ACC112 (cell line): Measurements from ENCODE around the gene PTEN.

Experiments
- H2AFZ ChIP-seq: fragments of 200-600 bp; sonication (generic); one replicate; pipeline ENCODE4 v1.6.0; 2017; ENCODE audit warnings: antibody characterized with exemption, low read length; ENCODE audit not compliant: unreplicated experiment
- H3K27ac ChIP-seq: fragments of 200-600 bp; sonication (generic); 2 replicates; pipeline ENCODE4 v1.5.1; 2014; ENCODE audit warnings: low read depth, mild to moderate bottlenecking, antibody characterized with exemption, low read length, moderate library complexity
- H3K27me3 ChIP-seq: fragments of 200-600 bp; sonication (generic); 2 replicates; pipeline ENCODE4 v1.6.1; 2014; ENCODE audit warnings: mild to moderate bottlenecking, antibody characterized with exemption, low read length, moderate library complexity, mixed read lengths; ENCODE audit not compliant: insufficient read depth
- H3K36me3 ChIP-seq: fragments of 200-600 bp; sonication (generic); 2 replicates; pipeline ENCODE4 v1.6.1; 2016; ENCODE audit warnings: mild to moderate bottlenecking, antibody characterized with exemption, low read length, moderate library complexity, mixed read lengths; ENCODE audit not compliant: insufficient read depth
- H3K4me1 ChIP-seq: fragments of 200-600 bp; sonication (generic); one replicate; pipeline ENCODE4 v1.6.1; 2016; ENCODE audit warnings: low read length, mixed read lengths; ENCODE audit not compliant: insufficient read depth, unreplicated experiment, control insufficient read depth
- H3K4me3 ChIP-seq: fragments of 200-600 bp; sonication (generic); 2 replicates; pipeline ENCODE4 v1.5.1; 2014; ENCODE audit warnings: mild to moderate bottlenecking, low read depth, low read length
- H3K79me2 ChIP-seq: fragments of 200-600 bp; sonication (generic); one replicate; pipeline ENCODE4 v1.6.0; 2016; ENCODE audit warnings: low read length; ENCODE audit not compliant: control insufficient read depth, unreplicated experiment, insufficient read depth

PTEN gene

GRCh38 chr10:87942884-87943527 lies 79.6 kb downstream of the PTEN start:
- peaks cover 15% of the 10 kb centered on the region for H3K4me1 ChIP-seq
- H3K36me3 ChIP-seq, result no peaks in the 10 kb centered on the region; the same call in 1 of the 2 replicates
- no peak overlapping the region for H3K4me3 ChIP-seq
- H2AFZ ChIP-seq, result no peak overlapping the region
- H3K27ac ChIP-seq, result no peak overlapping the region
- H3K27me3 ChIP-seq, result no peaks in the 10 kb centered on the region
- peaks cover 3% of the 10 kb centered on the region for H3K79me2 ChIP-seq

DNA sequence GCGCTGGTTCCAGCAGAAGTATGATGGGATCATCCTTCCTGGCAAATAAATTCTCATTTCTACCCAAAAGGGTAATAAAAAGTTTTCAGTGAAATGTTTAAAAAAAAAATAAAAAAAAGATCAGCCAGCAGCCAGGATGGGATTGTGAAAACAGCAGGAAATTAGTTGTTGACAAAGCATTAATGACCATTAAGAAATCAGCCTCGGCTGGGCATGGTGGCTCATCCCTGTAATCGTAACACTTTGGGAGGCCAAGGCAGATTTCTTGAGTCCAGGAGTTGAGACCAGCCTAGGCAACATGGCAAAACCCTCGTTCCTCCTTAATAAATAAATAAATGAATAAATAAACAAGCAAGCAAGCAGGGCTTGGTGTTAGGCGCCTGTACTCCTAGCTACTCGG lies 82.6 kb downstream of the PTEN start:
- Histone ChIP-seq H3K4me3 (no peak overlapping the region), H2AFZ (no peak overlapping the region), H3K27ac (no peak overlapping the region), H3K79me2 (no peaks in the 10 kb centered on the region), H3K27me3 (no peaks in the 10 kb centered on the region), H3K36me3 (no peaks in the 10 kb centered on the region; the same call in 1 of the 2 replicates), H3K4me1 (peaks cover 11% of the 10 kb centered on the region)

DNA sequence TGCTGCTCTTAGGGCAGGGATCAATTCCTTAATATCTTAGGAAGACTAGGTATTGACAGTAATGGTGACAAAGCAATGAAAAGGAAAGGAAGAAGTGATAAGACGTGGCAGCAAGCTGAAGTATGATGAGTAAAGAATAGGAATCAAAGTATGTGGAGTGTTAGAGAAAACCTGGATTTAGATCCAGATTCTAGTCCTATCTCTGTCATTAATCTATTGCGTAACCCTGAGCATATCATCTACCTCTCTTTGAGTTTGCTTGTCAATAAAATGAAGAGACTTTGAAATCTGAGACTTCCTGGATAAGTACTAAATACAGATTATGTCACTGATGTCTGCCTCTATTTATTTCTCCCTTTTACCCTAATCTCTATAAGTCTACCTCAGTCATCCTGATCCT lies 89.2 kb downstream of the PTEN start:
- H3K4me1 ChIP-seq, result peaks cover 11% of the 10 kb centered on the region
- H3K27ac ChIP-seq, result no peak overlapping the region
- no peak overlapping the region for H3K4me3 ChIP-seq
- H3K36me3 ChIP-seq, result peaks cover 14% of the 10 kb centered on the region
- no peaks in the 10 kb centered on the region for H3K27me3 ChIP-seq
- H2AFZ ChIP-seq, result no peak overlapping the region
- peaks cover 2% of the 10 kb centered on the region for H3K79me2 ChIP-seq

GRCh38 chr10:87956055-87956454 lies 92.6 kb downstream of the PTEN start:
- no peak overlapping the region for H2AFZ ChIP-seq
- H3K36me3 ChIP-seq, result peaks cover 18% of the 10 kb centered on the region
- peaks cover 2% of the 10 kb centered on the region for H3K79me2 ChIP-seq
- peaks cover 11% of the 10 kb centered on the region for H3K4me1 ChIP-seq
- no peak overlapping the region for H3K4me3 ChIP-seq
- no peak overlapping the region for H3K27ac ChIP-seq
- no peaks in the 10 kb centered on the region for H3K27me3 ChIP-seq

DNA sequence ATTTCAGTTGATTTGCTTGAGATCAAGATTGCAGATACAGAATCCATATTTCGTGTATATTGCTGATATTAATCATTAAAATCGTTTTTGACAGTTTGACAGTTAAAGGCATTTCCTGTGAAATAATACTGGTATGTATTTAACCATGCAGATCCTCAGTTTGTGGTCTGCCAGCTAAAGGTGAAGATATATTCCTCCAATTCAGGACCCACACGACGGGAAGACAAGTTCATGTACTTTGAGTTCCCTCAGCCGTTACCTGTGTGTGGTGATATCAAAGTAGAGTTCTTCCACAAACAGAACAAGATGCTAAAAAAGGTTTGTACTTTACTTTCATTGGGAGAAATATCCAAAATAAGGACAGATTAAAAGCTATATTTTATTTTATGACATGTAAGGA lies 94.3 kb downstream of the PTEN start:
- H3K4me3 ChIP-seq, result no peak overlapping the region
- peaks cover 2% of the 10 kb centered on the region for H3K79me2 ChIP-seq
- no peak overlapping the region for H3K27ac ChIP-seq
- H3K27me3 ChIP-seq, result no peaks in the 10 kb centered on the region
- no peak overlapping the region for H2AFZ ChIP-seq
- peaks cover 9% of the 10 kb centered on the region for H3K36me3 ChIP-seq
- H3K4me1 ChIP-seq, result peaks cover 18% of the 10 kb centered on the region

GRCh38 chr10:87960230-87960629 lies 96.8 kb downstream of the PTEN start:
- Histone ChIP-seq H3K79me2 (peaks cover 2% of the 10 kb centered on the region), H2AFZ (no peak overlapping the region), H3K27me3 (no peaks in the 10 kb centered on the region), H3K27ac (peak overlapping the region; percentile 44), H3K36me3 (peaks cover 16% of the 10 kb centered on the region), H3K4me1 (peaks cover 18% of the 10 kb centered on the region), H3K4me3 (no peak overlapping the region)

DNA sequence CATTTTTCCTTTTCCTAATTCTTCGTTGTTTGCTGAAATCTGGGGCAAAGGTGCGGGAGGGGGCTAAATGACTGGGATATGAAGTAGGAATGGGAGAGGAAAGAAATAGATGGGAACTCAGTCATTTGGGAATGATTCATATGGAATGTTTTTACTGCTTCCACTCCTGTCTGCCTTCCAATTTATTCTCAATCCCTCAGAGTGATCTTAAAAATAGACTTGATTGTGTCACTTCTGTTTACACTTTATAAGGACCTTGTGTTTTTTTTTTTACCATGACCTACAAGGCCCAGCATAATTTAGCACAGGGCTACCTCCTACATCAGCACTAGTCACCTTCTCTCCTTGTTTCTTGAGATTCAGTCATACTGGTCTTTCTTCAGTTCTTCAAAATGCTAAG lies 97.9 kb downstream of the PTEN start:
- H2AFZ ChIP-seq, result no peak overlapping the region
- no peak overlapping the region for H3K4me3 ChIP-seq
- H3K79me2 ChIP-seq, result no peaks in the 10 kb centered on the region
- H3K4me1 ChIP-seq, result peaks cover 18% of the 10 kb centered on the region
- H3K27ac ChIP-seq, result peak overlapping the region; percentile 58
- peaks cover 16% of the 10 kb centered on the region for H3K36me3 ChIP-seq
- H3K27me3 ChIP-seq, result no peaks in the 10 kb centered on the region

GRCh38 chr10:87966459-87966858 lies 103.0 kb downstream of the PTEN start:
- Histone ChIP-seq H3K27me3 (no peaks in the 10 kb centered on the region), H3K4me1 (peaks cover 3% of the 10 kb centered on the region), H2AFZ (no peak overlapping the region), H3K36me3 (peaks cover 10% of the 10 kb centered on the region), H3K79me2 (no peaks in the 10 kb centered on the region), H3K4me3 (no peak overlapping the region), H3K27ac (no peak overlapping the region)

DNA sequence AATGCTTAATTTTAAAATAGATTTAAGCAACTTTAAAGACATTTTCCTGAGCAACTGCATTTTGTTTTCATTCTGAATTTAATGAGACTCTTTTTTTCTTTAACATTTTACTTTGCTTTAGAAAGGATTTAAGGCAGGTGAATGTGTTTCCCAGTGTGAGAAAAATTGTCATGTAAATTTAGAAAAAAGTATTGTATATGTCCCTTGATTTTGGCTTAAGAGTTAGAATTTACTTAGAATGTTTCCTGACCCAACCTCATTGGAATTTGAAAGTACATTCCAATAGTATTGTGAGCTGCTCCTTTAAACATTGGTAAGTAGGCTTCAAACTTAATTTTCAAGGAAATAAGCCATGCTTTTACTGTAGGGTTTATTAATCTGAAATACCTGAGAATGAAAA lies 110.2 kb downstream of the PTEN start:
- Histone ChIP-seq H3K4me1 (peaks cover 16% of the 10 kb centered on the region), H3K27ac (no peak overlapping the region), H3K36me3 (no peaks in the 10 kb centered on the region), H3K4me3 (no peak overlapping the region), H2AFZ (no peak overlapping the region), H3K79me2 (no peaks in the 10 kb centered on the region), H3K27me3 (no peaks in the 10 kb centered on the region)

- H3K36me3 ChIP-seq, result no peaks in the 10 kb centered on the region
- H3K27me3 ChIP-seq, result no peaks in the 10 kb centered on the region
- no peaks in the 10 kb centered on the region for H3K79me2 ChIP-seq
- H2AFZ ChIP-seq, result no peak overlapping the region
- H3K4me1 ChIP-seq, result peaks cover 16% of the 10 kb centered on the region
- H3K4me3 ChIP-seq, result no peak overlapping the region
- H3K27ac ChIP-seq, result no peak overlapping the region
Measured at GRCh38 chr10:87974130-87974529, 110.7 kb downstream of the PTEN start.

DNA sequence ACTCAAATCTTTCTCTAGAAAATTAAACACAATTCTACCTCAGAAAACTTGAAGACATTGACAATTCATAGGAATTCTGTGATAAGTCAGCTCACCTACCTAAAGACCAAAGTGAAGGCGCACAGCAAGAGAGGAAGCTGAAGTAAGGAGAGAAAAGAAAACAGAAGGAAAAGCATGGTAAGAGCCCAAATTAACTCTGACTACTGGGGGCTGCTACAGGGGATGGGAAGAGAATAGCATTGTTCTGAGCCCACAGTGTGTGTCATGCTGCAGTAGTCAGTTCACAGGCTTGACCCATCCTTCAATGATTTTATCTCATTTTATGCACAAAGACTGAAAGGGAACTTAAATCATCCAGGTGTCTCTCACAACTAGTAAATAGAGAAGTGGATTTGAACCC lies 111.3 kb downstream of the PTEN start:
- H3K79me2 ChIP-seq, result no peaks in the 10 kb centered on the region
- H2AFZ ChIP-seq, result no peak overlapping the region
- H3K36me3 ChIP-seq, result no peaks in the 10 kb centered on the region
- no peak overlapping the region for H3K27ac ChIP-seq
- no peaks in the 10 kb centered on the region for H3K27me3 ChIP-seq
- no peak overlapping the region for H3K4me3 ChIP-seq
- H3K4me1 ChIP-seq, result peaks cover 16% of the 10 kb centered on the region
